CD1c-positive myeloid dendritic cell (primary cell): Measurements from ENCODE around the gene EYA2.

Experiments used
- DNase-seq: peaks from one replicate; pipeline ENCODE4 v3.0.0-alpha.2; 2016; ENCODE audit errors: extremely low spot score

Gene EYA2

GRCh38 chr20:47003223-47003622, 108.6 kb downstream of the EYA2 start:
- DNase-seq, result no peak

GRCh38 chr20:47004179-47004578, 109.5 kb downstream of the EYA2 start:
- DNase-seq, result no peak

GRCh38 chr20:47007826-47008655, 113.4 kb downstream of the EYA2 start:
- no peak for DNase-seq

- no peak for DNase-seq
Measured at GRCh38 chr20:47008842-47009518, 114.3 kb downstream of the EYA2 start.

- no peak for DNase-seq
Measured at GRCh38 chr20:47009784-47010183, 115.1 kb downstream of the EYA2 start.

- no peak for DNase-seq
Measured at GRCh38 chr20:47011984-47012383, 117.3 kb downstream of the EYA2 start.

- no peak for DNase-seq
Measured at GRCh38 chr20:47013606-47014005, 119.0 kb downstream of the EYA2 start.

- DNase-seq, result no peak
Measured at GRCh38 chr20:47016068-47016664, 121.5 kb downstream of the EYA2 start.

GRCh38 chr20:47018381-47018780, 123.7 kb downstream of the EYA2 start:
- no peak for DNase-seq

- DNase-seq, result no peak
Measured at GRCh38 chr20:47019121-47019824, 124.6 kb downstream of the EYA2 start.

- DNase-seq, result no peak
Measured at GRCh38 chr20:47020231-47020630, 125.6 kb downstream of the EYA2 start.

- DNase-seq, result no peak
Measured at GRCh38 chr20:47021850-47022249, 127.2 kb downstream of the EYA2 start.

- no peak for DNase-seq
Measured at GRCh38 chr20:47024461-47024937, 129.9 kb downstream of the EYA2 start.

GRCh38 chr20:47027042-47027441, 132.4 kb downstream of the EYA2 start:
- no peak for DNase-seq

- no peak for DNase-seq
Measured at GRCh38 chr20:47027456-47027855, 132.8 kb downstream of the EYA2 start.

GRCh38 chr20:47028487-47028886, 133.8 kb downstream of the EYA2 start:
- DNase-seq, result no peak

GRCh38 chr20:47029845-47030244, 135.2 kb downstream of the EYA2 start:
- DNase-seq, result no peak

GRCh38 chr20:47030271-47030810, 135.7 kb downstream of the EYA2 start:
- DNase-seq, result no peak

- no peak for DNase-seq
Measured at GRCh38 chr20:47031004-47031403, 136.4 kb downstream of the EYA2 start.

GRCh38 chr20:47031821-47032220, 137.2 kb downstream of the EYA2 start:
- no peak for DNase-seq

GRCh38 chr20:47032933-47033578, 138.4 kb downstream of the EYA2 start:
- no peak for DNase-seq
